SK-N-MC (cell line): ENCODE measurements around the gene SKP2.

ENCODE experiments used
- EZH2 ChIP-seq: fragments of 200-600 bp; sonication (generic); IDR thresholded peaks from one replicate; pipeline ENCODE4 v1.6.1; 2017; ENCODE audit warnings: antibody characterized with exemption
- FOXP2 ChIP-seq: optimal IDR thresholded peaks from 2 replicates; pipeline ENCODE3; 2011; ENCODE audit warnings: mild to moderate bottlenecking, moderate library complexity; ENCODE audit not compliant: insufficient read depth; ENCODE audit errors: extremely low read length, control extremely low read depth
- POLR2AphosphoS5 ChIP-seq: IDR thresholded peaks from 2 replicates; pipeline ENCODE4 v1.6.1; 2012; ENCODE audit warnings: mild to moderate bottlenecking, low read depth, low read length, borderline replicate concordance

DNA sequence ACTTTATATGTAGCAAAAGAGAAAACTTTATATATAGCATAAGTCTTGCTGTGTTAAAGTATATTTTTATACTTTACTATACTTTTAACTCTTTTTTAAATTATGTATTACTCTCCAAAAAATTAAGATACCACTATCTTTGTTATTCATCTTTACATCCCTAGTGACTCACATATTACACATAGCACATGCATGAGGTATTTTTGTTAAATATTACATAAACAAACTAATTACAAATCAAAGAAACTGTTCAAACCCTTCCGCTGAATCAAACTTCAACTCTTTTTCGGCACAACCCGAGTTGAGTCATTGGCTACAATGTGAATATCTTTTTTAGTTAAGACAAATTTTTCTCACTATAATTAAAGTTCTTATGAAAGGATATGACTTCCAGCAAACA lies 57.8 kb downstream of the SKP2 start:
- TF ChIP-seq POLR2AphosphoS5 (no peak), EZH2 (no peak), FOXP2 (no peak)
